Measurements from ENCODE around the gene AUTS2. TPM values are rescaled to one million over a fixed set of nuclear protein-coding genes. Genes with fewer than 3 reads are reported as not detected.

Gene AUTS2
- total RNA-seq, 1 experiment from 2014 or later = 30.1 TPM

DNA sequence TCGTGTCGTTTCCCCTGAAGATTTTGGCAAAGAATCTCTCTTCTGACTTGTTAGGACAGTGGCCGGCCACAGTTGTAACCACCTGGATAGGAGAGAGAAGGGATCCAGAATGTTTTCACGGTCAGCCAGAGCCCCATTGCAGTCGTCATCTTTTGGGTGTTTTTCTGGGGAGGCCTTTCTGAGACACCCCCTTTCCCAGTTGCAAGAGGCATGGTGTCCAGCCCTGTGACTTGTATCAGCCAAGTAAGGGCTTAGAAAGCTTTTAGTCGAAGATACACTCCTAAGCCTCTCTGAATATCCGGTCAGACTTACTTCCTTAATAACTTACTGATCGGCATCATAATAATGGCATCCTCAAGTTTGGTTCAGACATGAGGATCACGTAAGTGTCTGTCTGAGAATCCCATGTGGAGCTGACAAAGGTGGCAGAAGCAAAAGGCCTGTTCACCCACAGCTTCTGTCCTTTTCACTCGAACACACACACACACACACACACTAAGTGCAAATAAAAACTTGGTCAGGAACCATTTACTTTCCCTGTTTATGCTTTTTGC is 1098.0 kb downstream of the AUTS2 start:
- DNase-seq = peak; percentile 24 to 56
- Histone ChIP-seq H3K27ac (peak overlapping the region; percentile 93), H3K27me3 (no peaks in the 10 kb centered on the region), H3K36me3 (peaks cover 20% of the 10 kb centered on the region), H3K9me3 (replicated peaks) (no peaks in the 10 kb centered on the region), H3K4me1 (peaks cover 28% of the 10 kb centered on the region), H3K4me3 (peak overlapping the region; percentile 97)

DNA sequence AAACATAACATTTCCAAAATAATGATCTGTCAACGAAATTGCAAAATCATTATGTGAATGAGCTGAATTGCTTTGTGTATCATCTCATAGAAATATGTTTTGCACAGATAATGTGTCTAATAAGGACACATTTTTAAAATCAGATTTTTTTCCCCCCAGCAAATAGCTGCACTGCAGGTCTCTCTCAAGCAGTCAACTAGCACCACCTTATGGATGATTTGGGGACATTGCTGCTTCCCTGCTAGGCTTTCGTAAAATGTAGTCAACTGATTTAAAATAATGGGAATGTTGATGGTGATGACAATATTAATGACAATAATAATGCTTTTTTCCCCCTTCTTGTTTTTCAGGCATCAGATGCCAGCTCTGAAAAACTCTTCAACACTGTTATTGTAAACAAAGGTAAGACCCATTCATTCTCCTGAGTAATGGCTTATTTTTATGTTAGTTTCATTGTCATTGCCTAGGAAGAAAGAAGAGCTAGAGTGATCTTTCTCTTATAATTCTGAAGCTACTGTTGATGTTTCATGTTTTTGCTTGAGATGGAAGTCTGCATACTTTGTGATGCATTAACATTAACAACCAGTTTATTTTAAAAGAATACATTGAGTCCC is 1100.1 kb downstream of the AUTS2 start:
- Histone ChIP-seq H3K9me3 (replicated peaks) (no peaks in the 10 kb centered on the region), H3K4me1 (peaks cover 28% of the 10 kb centered on the region), H3K36me3 (peaks cover 36% of the 10 kb centered on the region), H3K27me3 (no peaks in the 10 kb centered on the region), H3K27ac (no peak overlapping the region), H3K4me3 (no peak overlapping the region)
- DNase-seq = peak; percentile 51 to 82

DNA sequence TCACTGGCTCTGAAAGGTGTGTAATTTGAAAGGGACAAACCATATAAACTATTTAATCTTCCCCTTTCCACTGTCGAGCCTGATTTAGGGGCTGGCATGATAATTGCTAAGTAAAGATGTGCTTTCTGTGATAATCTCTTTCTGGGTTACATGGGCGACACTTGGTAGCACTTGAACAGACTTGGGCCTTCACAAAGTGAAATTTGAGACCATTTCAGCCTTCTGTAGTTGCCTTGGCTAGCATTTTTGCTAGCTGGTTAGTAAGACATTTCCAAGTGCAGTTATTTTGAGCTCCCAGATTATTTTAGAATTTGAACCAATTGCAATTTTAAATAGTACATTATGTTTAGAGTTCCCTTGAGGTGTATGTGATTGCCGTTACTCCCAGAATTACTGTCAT is 1101.0 kb downstream of the AUTS2 start:
- Histone ChIP-seq H3K4me3 (no peak overlapping the region), H3K27me3 (no peaks in the 10 kb centered on the region), H3K4me1 (peaks cover 28% of the 10 kb centered on the region), H3K36me3 (peaks cover 45% of the 10 kb centered on the region), H3K27ac (no peak overlapping the region), H3K9me3 (replicated peaks) (no peaks in the 10 kb centered on the region)
- DNase-seq = no peak

DNA sequence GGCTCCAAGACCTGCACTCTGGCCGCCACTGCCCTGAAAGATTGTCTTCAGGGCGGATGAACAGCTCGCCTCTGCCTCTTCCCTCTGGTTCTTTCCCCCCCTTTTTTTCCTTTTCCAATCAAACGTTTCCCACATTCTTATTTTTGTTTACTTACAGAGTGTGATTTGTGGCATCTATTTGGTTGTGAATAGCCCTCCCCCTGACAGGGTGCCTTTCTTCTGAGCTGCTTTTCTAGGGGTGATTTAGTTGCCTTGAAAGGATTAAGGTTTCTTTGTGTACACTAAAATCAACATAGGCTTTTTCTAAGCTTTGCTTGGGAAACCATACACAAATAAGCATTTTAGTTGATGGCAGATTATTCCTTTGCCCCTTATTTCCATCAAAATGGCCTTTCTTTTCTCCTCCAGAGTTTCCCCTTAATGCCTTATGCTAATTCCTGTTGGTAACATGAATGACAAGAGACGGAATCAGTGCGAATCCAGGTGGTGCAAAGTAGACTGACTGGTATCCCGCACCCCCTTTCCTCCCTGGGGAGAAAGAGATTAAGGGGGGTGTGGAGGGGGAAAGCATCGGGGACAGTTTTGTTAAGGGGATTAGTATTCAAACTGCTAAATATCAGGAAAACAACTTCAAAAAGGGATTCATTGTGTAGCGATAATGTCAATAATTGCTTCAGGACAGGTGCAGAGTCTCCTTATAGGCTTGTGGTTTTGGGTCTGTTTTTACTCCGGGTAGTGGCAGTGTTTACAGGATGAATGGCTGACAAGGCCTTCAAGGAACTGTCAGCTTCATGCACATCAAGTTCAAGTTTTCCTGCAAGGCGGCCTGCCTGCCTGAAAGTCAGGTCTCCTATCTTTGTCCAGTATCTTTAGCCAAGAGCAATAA is 1102.0 kb downstream of the AUTS2 start:
- DNase-seq = peak; percentile 30 to 80
- peak overlapping the region; percentile 2; the same call in 1 of the 2 replicates for H3K27ac ChIP-seq
- H3K27me3 ChIP-seq = no peaks in the 10 kb centered on the region
- H3K4me3 ChIP-seq = no peak overlapping the region
- peaks cover 28% of the 10 kb centered on the region for H3K4me1 ChIP-seq
- H3K9me3 ChIP-seq (replicated peaks) = no peaks in the 10 kb centered on the region
- H3K36me3 ChIP-seq = peaks cover 55% of the 10 kb centered on the region

- Histone ChIP-seq H3K4me3 (no peak overlapping the region), H3K4me1 (peaks cover 28% of the 10 kb centered on the region), H3K27ac (no peak overlapping the region), H3K9me3 (replicated peaks) (no peaks in the 10 kb centered on the region), H3K36me3 (peaks cover 62% of the 10 kb centered on the region), H3K27me3 (no peaks in the 10 kb centered on the region)
- no peak for DNase-seq
These were observed 1102.7 kb downstream of the AUTS2 start for GRCh38 chr7:70700941-70701425.

- Histone ChIP-seq H3K27ac (no peak overlapping the region), H3K4me1 (peaks cover 28% of the 10 kb centered on the region), H3K4me3 (no peak overlapping the region), H3K9me3 (replicated peaks) (no peaks in the 10 kb centered on the region), H3K27me3 (no peaks in the 10 kb centered on the region), H3K36me3 (peaks cover 66% of the 10 kb centered on the region)
- DNase-seq = no peak
These were observed 1103.2 kb downstream of the AUTS2 start for GRCh38 chr7:70701477-70701876.

DNA sequence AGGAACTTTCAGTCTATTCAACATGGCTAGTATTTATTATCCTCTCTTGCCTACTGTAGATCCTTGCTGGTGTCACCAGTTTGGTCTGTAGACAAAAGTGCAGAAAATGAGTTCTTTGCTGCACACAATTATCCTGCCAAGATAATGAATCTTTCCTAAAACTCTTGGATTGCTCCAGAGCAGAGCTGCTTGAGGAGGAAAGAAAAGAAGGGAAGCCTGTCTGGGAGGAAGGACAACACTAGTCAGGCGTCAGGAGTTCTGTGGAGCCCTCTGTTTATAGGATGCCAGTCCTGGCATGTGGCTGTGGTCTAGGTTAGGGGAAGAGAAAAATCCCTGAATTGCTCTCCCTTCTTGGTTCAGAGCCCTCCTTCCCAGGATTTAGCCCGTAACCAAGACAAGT is 1103.7 kb downstream of the AUTS2 start:
- DNase-seq = no peak
- Histone ChIP-seq H3K27ac (no peak overlapping the region), H3K36me3 (peaks cover 71% of the 10 kb centered on the region), H3K9me3 (replicated peaks) (no peaks in the 10 kb centered on the region), H3K4me1 (peaks cover 28% of the 10 kb centered on the region), H3K4me3 (no peak overlapping the region), H3K27me3 (no peaks in the 10 kb centered on the region)

DNA sequence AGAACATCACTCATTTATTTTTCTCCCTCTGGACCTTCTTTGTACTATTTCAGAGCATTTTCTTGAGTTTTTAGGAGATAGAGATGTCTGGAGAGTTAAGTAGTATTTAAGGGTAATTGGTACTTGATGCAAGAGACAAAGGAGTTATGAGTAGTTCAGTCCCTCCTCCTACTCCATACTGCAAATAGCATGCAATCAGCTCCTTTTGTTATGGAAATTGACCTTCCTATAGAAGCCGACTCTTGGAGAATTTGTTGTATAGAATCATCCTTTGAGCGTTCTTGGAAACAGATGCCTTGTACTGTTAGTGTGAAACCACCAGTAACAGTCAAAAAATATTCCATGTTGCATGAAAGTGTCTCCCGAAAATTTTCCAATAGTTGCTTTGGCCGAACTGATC is 1105.5 kb downstream of the AUTS2 start:
- DNase-seq = no peak
- no peaks in the 10 kb centered on the region for H3K9me3 ChIP-seq (replicated peaks)
- H3K27ac ChIP-seq = no peak overlapping the region

GRCh38 chr7:70704831-70705346 is 1106.6 kb downstream of the AUTS2 start:
- H3K4me1 ChIP-seq = peaks cover 21% of the 10 kb centered on the region

More for the DNA sequence above, 1105.5 kb downstream of the AUTS2 start:
- Histone ChIP-seq H3K4me3 (no peak overlapping the region), H3K4me1 (peaks cover 20% of the 10 kb centered on the region), H3K36me3 (peaks cover 76% of the 10 kb centered on the region), H3K27me3 (no peaks in the 10 kb centered on the region)

GRCh38 chr7:70706204-70706603 is 1107.9 kb downstream of the AUTS2 start:
- H3K9me3 ChIP-seq (replicated peaks) = no peaks in the 10 kb centered on the region
- peaks cover 60% of the 10 kb centered on the region for H3K36me3 ChIP-seq
- H3K27ac ChIP-seq = no peak overlapping the region
- no peak for DNase-seq
- no peaks in the 10 kb centered on the region for H3K27me3 ChIP-seq
- peaks cover 19% of the 10 kb centered on the region for H3K4me1 ChIP-seq
- H3K4me3 ChIP-seq = no peak overlapping the region

More at GRCh38 chr7:70704831-70705346, 1106.6 kb downstream of the AUTS2 start:
- Histone ChIP-seq H3K9me3 (replicated peaks) (no peaks in the 10 kb centered on the region), H3K27ac (no peak overlapping the region), H3K36me3 (peaks cover 67% of the 10 kb centered on the region), H3K4me3 (no peak overlapping the region), H3K27me3 (no peaks in the 10 kb centered on the region)
- no peak for DNase-seq

DNA sequence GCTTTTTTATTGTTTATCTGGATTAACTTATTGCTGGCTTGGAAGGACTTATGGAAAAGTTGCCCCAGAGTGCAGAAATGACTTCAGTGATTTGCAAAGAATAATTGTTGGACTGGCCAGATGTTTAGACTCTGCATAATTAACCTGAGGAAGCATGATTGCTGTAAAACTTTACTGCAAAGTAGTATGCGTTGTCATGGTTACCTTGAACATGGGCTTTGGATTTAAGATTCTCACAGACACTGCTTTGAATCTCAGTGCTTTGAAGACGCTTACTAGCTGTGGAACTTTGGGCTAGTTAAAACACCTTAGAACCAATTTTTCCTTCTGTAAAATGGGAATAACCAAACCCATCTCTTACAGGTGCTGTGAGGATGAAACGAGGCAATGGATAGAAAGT is 1108.4 kb downstream of the AUTS2 start:
- Histone ChIP-seq H3K27ac (no peak overlapping the region), H3K4me1 (peaks cover 22% of the 10 kb centered on the region), H3K4me3 (no peak overlapping the region), H3K27me3 (no peaks in the 10 kb centered on the region), H3K36me3 (peaks cover 59% of the 10 kb centered on the region), H3K9me3 (replicated peaks) (no peaks in the 10 kb centered on the region)
- DNase-seq = no peak

- no peak overlapping the region for H3K4me3 ChIP-seq
- peaks cover 22% of the 10 kb centered on the region for H3K4me1 ChIP-seq
- no peaks in the 10 kb centered on the region for H3K27me3 ChIP-seq
- no peak overlapping the region for H3K27ac ChIP-seq
- no peak for DNase-seq
- H3K9me3 ChIP-seq (replicated peaks) = no peaks in the 10 kb centered on the region
- H3K36me3 ChIP-seq = peaks cover 49% of the 10 kb centered on the region
These were observed 1109.6 kb downstream of the AUTS2 start for GRCh38 chr7:70707823-70708243.

DNA sequence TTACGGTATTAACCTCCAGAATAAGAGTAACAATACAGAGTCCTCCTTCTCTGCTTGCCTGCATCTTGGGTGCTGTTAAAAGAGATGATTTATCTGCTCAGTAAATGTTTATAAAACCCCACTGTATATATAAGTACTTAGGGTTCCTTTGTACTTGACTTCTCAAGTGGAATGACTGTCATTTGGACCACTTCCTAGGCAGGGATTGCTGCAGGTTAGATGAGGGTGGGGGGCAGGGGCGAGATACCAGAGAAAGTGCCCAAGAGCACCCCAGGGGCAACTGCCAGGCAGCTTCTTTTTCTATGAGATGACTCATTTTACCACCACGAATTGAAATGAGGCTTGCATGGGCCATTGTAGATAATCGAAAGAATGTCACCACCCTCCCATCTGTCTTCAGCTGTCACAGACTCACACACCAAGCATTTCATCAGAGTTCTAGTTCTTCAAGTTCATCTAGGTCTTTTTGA is 1111.8 kb downstream of the AUTS2 start:
- no peak overlapping the region for H3K4me3 ChIP-seq
- peaks cover 22% of the 10 kb centered on the region for H3K4me1 ChIP-seq
- DNase-seq = peak; percentile 78 to 87
- H3K9me3 ChIP-seq (replicated peaks) = peaks cover 9% of the 10 kb centered on the region
- H3K36me3 ChIP-seq = peaks cover 46% of the 10 kb centered on the region
- H3K27ac ChIP-seq = peak overlapping the region; percentile 89
- no peaks in the 10 kb centered on the region for H3K27me3 ChIP-seq

- H3K36me3 ChIP-seq = peaks cover 40% of the 10 kb centered on the region
- DNase-seq = no peak
- H3K4me3 ChIP-seq = no peak overlapping the region
- peaks cover 22% of the 10 kb centered on the region for H3K4me1 ChIP-seq
- peaks cover 9% of the 10 kb centered on the region for H3K9me3 ChIP-seq (replicated peaks)
- no peaks in the 10 kb centered on the region for H3K27me3 ChIP-seq
- peak overlapping the region; percentile 89 for H3K27ac ChIP-seq
These were observed 1112.4 kb downstream of the AUTS2 start for GRCh38 chr7:70710651-70711050.

DNA sequence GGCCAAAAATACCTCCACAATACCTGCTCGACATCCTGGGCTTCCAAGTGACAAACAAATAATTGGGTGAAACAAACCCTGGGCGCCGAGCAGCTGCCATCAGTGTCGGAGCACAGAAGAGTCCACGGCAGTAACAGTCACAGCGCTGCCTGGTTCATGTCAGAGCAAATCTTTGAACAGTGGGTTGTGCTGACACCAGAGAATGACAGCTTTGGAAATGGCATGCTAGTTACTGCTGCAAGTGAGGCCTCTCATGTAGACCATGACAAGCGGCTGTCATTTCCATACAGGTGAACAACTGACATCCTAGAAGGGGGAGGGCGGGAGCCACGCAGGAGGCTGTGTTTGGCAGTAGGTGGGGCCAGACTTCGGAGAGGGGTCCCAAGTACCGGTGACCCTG is 1113.2 kb downstream of the AUTS2 start:
- Histone ChIP-seq H3K36me3 (peaks cover 35% of the 10 kb centered on the region), H3K9me3 (replicated peaks) (peaks cover 9% of the 10 kb centered on the region), H3K27ac (peak overlapping the region; percentile 89), H3K4me1 (peaks cover 22% of the 10 kb centered on the region), H3K27me3 (no peaks in the 10 kb centered on the region), H3K4me3 (no peak overlapping the region)
- DNase-seq = no peak

All from SJCRH30 (cell line).